ENCODE results near the gene MCTP1.

DNA sequence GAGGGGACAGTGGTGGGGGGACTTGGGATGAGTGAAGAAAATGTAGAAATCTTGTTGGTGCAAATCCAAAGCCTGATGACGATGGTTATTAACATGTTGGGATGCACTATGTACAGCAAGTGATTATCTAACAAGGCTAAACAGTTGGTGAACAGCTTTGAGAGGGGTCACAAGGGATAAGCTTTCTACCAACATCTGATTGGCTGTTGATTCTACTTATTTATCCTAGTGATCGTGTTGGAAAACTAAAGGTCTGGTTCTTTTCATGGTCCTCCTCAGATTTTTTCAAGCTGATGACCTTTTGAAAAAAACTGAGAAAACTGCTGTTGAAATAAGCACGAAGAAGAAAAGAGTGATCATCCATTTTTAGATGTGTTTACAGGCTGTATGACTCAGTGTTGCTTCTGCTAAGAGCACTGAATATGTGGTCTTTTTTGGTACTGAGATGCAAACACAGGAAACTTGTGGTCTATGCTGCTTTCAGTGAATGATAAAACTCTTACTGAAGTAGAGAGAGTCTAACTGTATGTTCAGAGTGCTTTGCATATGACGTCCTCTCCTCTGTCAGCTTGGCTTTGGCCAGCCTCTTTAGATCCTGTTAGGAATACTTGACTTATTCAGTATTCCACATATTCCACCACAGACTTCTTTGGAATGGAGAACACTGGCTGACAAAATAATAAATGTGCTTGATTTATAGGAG lies 491.6 kb downstream of the MCTP1 start:
- TF ChIP-seq, protein P1, sequence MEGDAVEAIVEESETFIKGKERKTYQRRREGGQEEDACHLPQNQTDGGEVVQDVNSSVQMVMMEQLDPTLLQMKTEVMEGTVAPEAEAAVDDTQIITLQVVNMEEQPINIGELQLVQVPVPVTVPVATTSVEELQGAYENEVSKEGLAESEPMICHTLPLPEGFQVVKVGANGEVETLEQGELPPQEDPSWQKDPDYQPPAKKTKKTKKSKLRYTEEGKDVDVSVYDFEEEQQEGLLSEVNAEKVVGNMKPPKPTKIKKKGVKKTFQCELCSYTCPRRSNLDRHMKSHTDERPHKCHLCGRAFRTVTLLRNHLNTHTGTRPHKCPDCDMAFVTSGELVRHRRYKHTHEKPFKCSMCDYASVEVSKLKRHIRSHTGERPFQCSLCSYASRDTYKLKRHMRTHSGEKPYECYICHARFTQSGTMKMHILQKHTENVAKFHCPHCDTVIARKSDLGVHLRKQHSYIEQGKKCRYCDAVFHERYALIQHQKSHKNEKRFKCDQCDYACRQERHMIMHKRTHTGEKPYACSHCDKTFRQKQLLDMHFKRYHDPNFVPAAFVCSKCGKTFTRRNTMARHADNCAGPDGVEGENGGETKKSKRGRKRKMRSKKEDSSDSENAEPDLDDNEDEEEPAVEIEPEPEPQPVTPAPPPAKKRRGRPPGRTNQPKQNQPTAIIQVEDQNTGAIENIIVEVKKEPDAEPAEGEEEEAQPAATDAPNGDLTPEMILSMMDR (optimal IDR thresholded peaks at IDR 0.05 in 1 of 3, IDR thresholded peaks at IDR 0.05 in 1 of 3, conservative IDR thresholded peaks at IDR 0.05 in 1 of 3; ENCODE audit: extremely low read depth in 1 of 3, insufficient read depth in 2 of 3, low read length in 3 of 3): no peak
- no peak for TF ChIP-seq EZH2 (IDR thresholded peaks at IDR 0.05; ENCODE audit: low read length)
